ENCODE results near the gene SLC6A9.

The SLC6A9 gene

GRCh38 chr1:44029260-44029910, 1.9 kb downstream of the SLC6A9 start:
- no peak for DNase-seq (ENCODE audit: low read depth in 3 of 3)

- DNase-seq (ENCODE audit: low read depth in 3 of 3), result no peak
These were observed 3.9 kb downstream of the SLC6A9 start for GRCh38 chr1:44027320-44027719.

GRCh38 chr1:44025816-44026215, 5.4 kb downstream of the SLC6A9 start:
- DNase-seq (ENCODE audit: low read depth in 3 of 3), result no peak

GRCh38 chr1:44024903-44025525, 6.2 kb downstream of the SLC6A9 start:
- no peak for DNase-seq (ENCODE audit: low read depth in 3 of 3)

GRCh38 chr1:44024031-44024902, 7.0 kb downstream of the SLC6A9 start:
- no peak for DNase-seq (ENCODE audit: low read depth in 3 of 3)

GRCh38 chr1:44021581-44022321, 9.5 kb downstream of the SLC6A9 start:
- no peak for DNase-seq (ENCODE audit: low read depth in 3 of 3)

GRCh38 chr1:44021156-44021555, 10.1 kb downstream of the SLC6A9 start:
- DNase-seq (ENCODE audit: low read depth in 3 of 3), result no peak

GRCh38 chr1:44020464-44020863, 10.8 kb downstream of the SLC6A9 start:
- no peak for DNase-seq (ENCODE audit: low read depth in 3 of 3)

GRCh38 chr1:44019466-44019948, 11.8 kb downstream of the SLC6A9 start:
- DNase-seq (ENCODE audit: low read depth in 3 of 3), result no peak

GRCh38 chr1:44016890-44017400, 14.3 kb downstream of the SLC6A9 start:
- DNase-seq (ENCODE audit: low read depth in 3 of 3), result no peak

- no peak for DNase-seq (ENCODE audit: low read depth in 3 of 3)
These were observed 15.0 kb downstream of the SLC6A9 start for GRCh38 chr1:44016041-44016889.

- DNase-seq (ENCODE audit: low read depth in 3 of 3), result no peak
These were observed 16.1 kb downstream of the SLC6A9 start for GRCh38 chr1:44015206-44015605.

- no peak for DNase-seq (ENCODE audit: low read depth in 3 of 3)
These were observed 16.7 kb downstream of the SLC6A9 start for GRCh38 chr1:44014365-44015104.

- no peak for DNase-seq (ENCODE audit: low read depth in 3 of 3)
These were observed 17.3 kb downstream of the SLC6A9 start for GRCh38 chr1:44013949-44014348.

GRCh38 chr1:44012941-44013609, 18.2 kb downstream of the SLC6A9 start:
- no peak for DNase-seq (ENCODE audit: low read depth in 3 of 3)

GRCh38 chr1:44012404-44012803, 18.9 kb downstream of the SLC6A9 start:
- DNase-seq (ENCODE audit: low read depth in 3 of 3), result no peak

GRCh38 chr1:44010935-44011471, 20.3 kb downstream of the SLC6A9 start:
- DNase-seq (ENCODE audit: low read depth in 3 of 3), result no peak

- no peak for DNase-seq (ENCODE audit: low read depth in 3 of 3)
These were observed 23.0 kb downstream of the SLC6A9 start for GRCh38 chr1:44008259-44008658.

- DNase-seq (ENCODE audit: low read depth in 3 of 3), result no peak
These were observed 28.6 kb downstream of the SLC6A9 start for GRCh38 chr1:44002606-44003157.
